Hematopoietic multipotent progenitor cell treated with erythropoietin and hydrocortisone succinate and interleukin-3 and kit ligand, for 4 days (in vitro differentiated cells): ENCODE results near the gene RPS6KL1.

Experiments used
- DNase-seq: peaks from one replicate; pipeline ENCODE4 v3.0.0-alpha.2; 2015

Gene RPS6KL1

GRCh38 chr14:74951443-74952179, 28.6 kb upstream of the RPS6KL1 start:
- DNase-seq, result no peak

GRCh38 chr14:74950795-74951442, 27.9 kb upstream of the RPS6KL1 start:
- no peak for DNase-seq

- peak; percentile 46 for DNase-seq
These were observed 27.0 kb upstream of the RPS6KL1 start for GRCh38 chr14:74949859-74950573.

- DNase-seq, result no peak
These were observed 26.1 kb upstream of the RPS6KL1 start for GRCh38 chr14:74949191-74949601.

GRCh38 chr14:74948228-74949175, 25.4 kb upstream of the RPS6KL1 start:
- no peak for DNase-seq

- no peak for DNase-seq
These were observed 24.5 kb upstream of the RPS6KL1 start for GRCh38 chr14:74947353-74948227.

GRCh38 chr14:74946659-74947281, 23.7 kb upstream of the RPS6KL1 start:
- DNase-seq, result no peak

- DNase-seq, result peak; percentile 90
These were observed 23.0 kb upstream of the RPS6KL1 start for GRCh38 chr14:74945852-74946658.

GRCh38 chr14:74945261-74945851, 22.3 kb upstream of the RPS6KL1 start:
- DNase-seq, result peak; percentile 70

GRCh38 chr14:74942608-74943007, 19.5 kb upstream of the RPS6KL1 start:
- no peak for DNase-seq

GRCh38 chr14:74942181-74942580, 19.1 kb upstream of the RPS6KL1 start:
- DNase-seq, result no peak

- DNase-seq, result peak; percentile 87
These were observed 18.6 kb upstream of the RPS6KL1 start for GRCh38 chr14:74941676-74942097.

- DNase-seq, result no peak
These were observed 18.0 kb upstream of the RPS6KL1 start for GRCh38 chr14:74940956-74941565.

GRCh38 chr14:74938531-74939495, 15.8 kb upstream of the RPS6KL1 start:
- no peak for DNase-seq

GRCh38 chr14:74937171-74937570, 14.1 kb upstream of the RPS6KL1 start:
- DNase-seq, result no peak

GRCh38 chr14:74936731-74937130, 13.7 kb upstream of the RPS6KL1 start:
- DNase-seq, result no peak

- no peak for DNase-seq
These were observed 13.1 kb upstream of the RPS6KL1 start for GRCh38 chr14:74936151-74936550.

GRCh38 chr14:74935360-74935680, 12.3 kb upstream of the RPS6KL1 start:
- DNase-seq, result no peak
